Astrocyte (in vitro differentiated cells and primary cell): ENCODE measurements around the gene NPTN.

Experiments
- CTCF ChIP-seq: IDR thresholded peaks from 2 replicates; pipeline ENCODE4 v1.5.1; 2011; ENCODE audit warnings: low read depth, mild to moderate bottlenecking, inconsistent platforms, low read length, moderate library complexity; ENCODE audit not compliant: insufficient read depth
- EZH2 ChIP-seq: IDR thresholded peaks from 2 replicates; pipeline ENCODE4 v1.6.1; 2012; ENCODE audit warnings: mild to moderate bottlenecking, low read length, inconsistent platforms; ENCODE audit not compliant: insufficient read depth

- no peak for TF ChIP-seq CTCF
- no peak for TF ChIP-seq EZH2
Observed at GRCh38 chr15:73617913-73618312, 15.3 kb downstream of the NPTN start.
